ENCODE results near the gene SIPA1L3. TPM values are rescaled to one million over a fixed set of nuclear protein-coding genes. Genes with fewer than 3 reads are reported as not detected.

The SIPA1L3 gene
- total and polyA plus RNA-seq, 11 donors, result 4.7 to 22.9 (median 8.8) TPM

- H3K27me3 ChIP-seq, result no peaks in the 10 kb centered on the region
- intact Hi-C loops (cut with DNase I), result no loop called here
- H3K27ac ChIP-seq, result no peak overlapping the region
- H3K36me3 ChIP-seq, result peaks cover 0 to 44% (median 18%) of the 10 kb centered on the region in 9 donors
- TF ChIP-seq POLR2A (IDR thresholded peaks at IDR 0.05), result no peak
- TF ChIP-seq, protein P1, sequence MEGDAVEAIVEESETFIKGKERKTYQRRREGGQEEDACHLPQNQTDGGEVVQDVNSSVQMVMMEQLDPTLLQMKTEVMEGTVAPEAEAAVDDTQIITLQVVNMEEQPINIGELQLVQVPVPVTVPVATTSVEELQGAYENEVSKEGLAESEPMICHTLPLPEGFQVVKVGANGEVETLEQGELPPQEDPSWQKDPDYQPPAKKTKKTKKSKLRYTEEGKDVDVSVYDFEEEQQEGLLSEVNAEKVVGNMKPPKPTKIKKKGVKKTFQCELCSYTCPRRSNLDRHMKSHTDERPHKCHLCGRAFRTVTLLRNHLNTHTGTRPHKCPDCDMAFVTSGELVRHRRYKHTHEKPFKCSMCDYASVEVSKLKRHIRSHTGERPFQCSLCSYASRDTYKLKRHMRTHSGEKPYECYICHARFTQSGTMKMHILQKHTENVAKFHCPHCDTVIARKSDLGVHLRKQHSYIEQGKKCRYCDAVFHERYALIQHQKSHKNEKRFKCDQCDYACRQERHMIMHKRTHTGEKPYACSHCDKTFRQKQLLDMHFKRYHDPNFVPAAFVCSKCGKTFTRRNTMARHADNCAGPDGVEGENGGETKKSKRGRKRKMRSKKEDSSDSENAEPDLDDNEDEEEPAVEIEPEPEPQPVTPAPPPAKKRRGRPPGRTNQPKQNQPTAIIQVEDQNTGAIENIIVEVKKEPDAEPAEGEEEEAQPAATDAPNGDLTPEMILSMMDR (IDR thresholded peaks at IDR 0.05), result no peak
- DNase-seq (no peak), ATAC-seq (no peak)
- no peak overlapping the region for H3K4me3 ChIP-seq
- no peaks in the 10 kb centered on the region for H3K4me1 ChIP-seq
- peaks cover 0 to 15% (median 9%) of the 10 kb centered on the region in 12 donors for H3K9me3 ChIP-seq
- 94 to 98% (median 96%) methylated on average over 5 of the region's 5 CpGs for WGBS, 4 donors
Measured at GRCh38 chr19:38162094-38162493, 255.1 kb downstream of the SIPA1L3 start.

DNA sequence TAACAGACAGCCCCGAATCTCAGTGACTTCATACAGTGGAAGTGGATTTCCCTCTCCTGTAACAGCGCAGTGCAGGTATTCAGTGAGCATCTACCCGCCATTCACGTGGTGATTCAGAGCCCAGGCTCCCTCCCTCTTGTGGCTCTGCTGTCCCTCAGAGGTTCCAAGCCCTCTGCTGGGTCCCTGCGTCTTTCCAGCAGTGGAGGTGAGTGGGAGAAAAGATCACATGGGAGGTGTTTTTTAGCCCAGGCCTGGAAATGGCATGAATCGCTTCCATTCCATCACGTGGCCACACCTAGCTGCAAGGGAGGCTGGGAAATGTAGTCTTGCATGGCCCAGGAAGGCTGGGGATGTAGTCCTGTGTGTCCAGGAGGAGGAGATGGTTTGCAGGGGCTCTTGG, 255.6 kb downstream of the SIPA1L3 start:
- DNase-seq (no peak), ATAC-seq (no peak)
- Histone ChIP-seq H3K4me3 (no peak overlapping the region), H3K36me3 (peaks cover 0 to 47% (median 18%) of the 10 kb centered on the region in 9 donors), H3K27me3 (no peaks in the 10 kb centered on the region), H3K9me3 (peaks cover 0 to 15% (median 9%) of the 10 kb centered on the region in 12 donors), H3K27ac (no peak overlapping the region), H3K4me1 (no peaks in the 10 kb centered on the region)
- 96 to 100% (median 97%) methylated on average over 6 to 7 of the region's 7 CpGs for WGBS, 4 donors
- TF ChIP-seq, protein P1 (IDR thresholded peaks at IDR 0.05), result no peak
- no peak for TF ChIP-seq POLR2A (IDR thresholded peaks at IDR 0.05)
- intact Hi-C loops (cut with DNase I), result no loop called here

DNA sequence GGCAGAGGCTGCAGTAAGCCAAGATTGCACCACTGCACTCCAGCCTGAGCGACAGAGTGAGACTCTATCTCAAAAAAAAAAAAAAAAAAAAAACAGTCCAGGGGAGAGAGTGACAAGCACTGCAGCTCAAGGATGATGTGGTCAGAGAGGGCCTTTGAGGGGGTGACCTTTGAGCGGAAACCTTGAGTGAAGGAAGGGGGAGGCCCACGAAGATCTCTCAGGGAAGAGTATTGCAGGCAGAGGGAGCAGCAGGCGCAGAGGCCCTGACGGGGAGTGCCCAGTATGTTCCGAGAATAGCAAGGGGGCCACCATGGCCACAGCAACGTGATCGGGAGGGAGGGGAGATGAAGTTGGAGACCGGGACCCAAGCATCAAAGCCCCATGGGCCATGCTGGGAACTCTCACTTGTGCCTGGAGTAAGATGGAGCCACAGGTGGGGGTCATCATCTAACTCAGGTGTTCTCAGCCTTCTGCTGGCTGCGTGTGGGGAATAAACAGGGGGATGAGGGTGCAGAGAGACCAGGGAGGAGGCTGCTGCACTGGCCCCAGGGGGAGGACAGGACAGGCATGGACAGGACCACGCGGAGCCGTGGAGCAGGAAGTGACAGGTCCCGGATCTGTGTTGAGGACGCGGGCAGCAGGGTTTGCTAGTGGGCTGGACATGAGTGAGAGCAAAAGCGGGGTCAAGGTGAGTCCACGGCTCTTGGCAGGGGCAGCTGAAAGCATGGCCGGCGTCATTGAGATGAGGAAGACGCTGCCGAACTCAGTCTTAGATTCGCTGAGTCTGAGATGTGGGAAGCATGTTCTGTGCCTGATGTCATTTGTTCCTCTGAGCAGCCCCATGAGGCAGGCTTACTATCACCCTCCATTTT, 256.6 kb downstream of the SIPA1L3 start:
- no peaks in the 10 kb centered on the region for H3K4me1 ChIP-seq
- DNase-seq (no peak), ATAC-seq (no peak)
- TF ChIP-seq, protein P1 (IDR thresholded peaks at IDR 0.05), result no peak
- TF ChIP-seq POLR2A (IDR thresholded peaks at IDR 0.05), result no peak
- H3K4me3 ChIP-seq, result no peak overlapping the region
- H3K27ac ChIP-seq, result no peak overlapping the region
- peaks cover 0 to 51% (median 22%) of the 10 kb centered on the region in 9 donors for H3K36me3 ChIP-seq
- 95 to 96% (median 95%) methylated on average over 23 of the region's 23 CpGs for WGBS, 4 donors
- intact Hi-C loops (cut with DNase I), result no loop called here
- no peaks in the 10 kb centered on the region for H3K27me3 ChIP-seq
- peaks cover 0 to 15% (median 9%) of the 10 kb centered on the region in 12 donors for H3K9me3 ChIP-seq

GRCh38 chr19:38164526-38164925, 257.5 kb downstream of the SIPA1L3 start:
- DNase-seq (no peak), ATAC-seq (no peak)
- no peaks in the 10 kb centered on the region for H3K27me3 ChIP-seq
- TF ChIP-seq POLR2A (IDR thresholded peaks at IDR 0.05), result no peak
- TF ChIP-seq, protein P1 (IDR thresholded peaks at IDR 0.05), result no peak
- WGBS, 4 donors, result 95 to 99% (median 97%) methylated on average over 8 to 25 of the region's 25 CpGs
- H3K27ac ChIP-seq, result no peak overlapping the region
- intact Hi-C loops (cut with DNase I), result no loop called here
- no peak overlapping the region for H3K4me3 ChIP-seq
- peaks cover 0 to 15% (median 9%) of the 10 kb centered on the region in 12 donors for H3K9me3 ChIP-seq
- no peaks in the 10 kb centered on the region for H3K4me1 ChIP-seq
- H3K36me3 ChIP-seq, result peaks cover 0 to 48% (median 22%) of the 10 kb centered on the region in 9 donors

Measured in heart left ventricle (tissue), 16 donors.